GM19238 (cell line): ENCODE data around the gene TUNAR.

ENCODE experiments used
- DNase-seq: peaks from one replicate; pipeline ENCODE4 v3.0.0; 2011; ENCODE audit warnings: low spot score; ENCODE audit not compliant: insufficient read length

TUNAR gene

DNA sequence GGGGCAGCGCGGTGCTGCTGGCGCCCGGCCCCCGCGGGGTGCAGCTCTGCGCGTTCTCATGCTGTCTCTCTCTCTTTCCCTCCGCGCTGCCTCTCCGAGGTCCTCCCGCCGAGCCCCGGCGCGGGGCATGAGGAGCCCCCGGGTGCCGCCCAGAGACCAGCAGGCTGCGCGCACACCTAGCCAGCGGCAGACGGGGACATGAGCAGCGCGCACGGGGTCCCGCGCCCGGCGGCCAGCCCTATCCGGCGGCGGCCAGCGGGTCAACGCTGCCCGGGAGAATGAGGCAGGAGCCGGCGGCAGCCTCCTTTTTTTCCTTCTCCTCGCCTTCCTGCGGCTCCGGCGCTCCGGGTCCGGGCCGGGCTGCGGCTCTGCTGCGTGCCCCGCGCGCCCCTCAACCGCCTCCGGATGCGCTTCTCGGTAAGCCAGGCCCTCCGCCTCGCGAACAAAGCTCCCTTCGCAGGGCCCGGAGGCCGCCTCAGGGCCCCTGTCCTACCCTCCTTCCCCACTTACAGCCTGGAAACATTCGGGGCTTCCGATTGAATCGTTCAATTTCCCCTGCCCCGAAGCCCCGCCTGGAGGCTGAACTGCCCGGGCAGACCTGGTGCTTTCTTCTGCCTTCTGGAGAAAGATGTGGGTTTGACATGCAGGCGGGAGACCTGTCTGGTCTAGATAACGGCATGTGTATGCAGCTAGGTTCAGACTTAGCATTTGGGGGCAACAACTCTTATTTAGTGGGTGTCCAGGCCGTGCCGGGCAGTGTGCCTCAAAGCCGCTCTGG, at the start of gene TUNAR:
TSS of gene TUNAR (plus strand) at position 72 of the 778 bp plus-strand sequence.
- no peak for DNase-seq

DNA sequence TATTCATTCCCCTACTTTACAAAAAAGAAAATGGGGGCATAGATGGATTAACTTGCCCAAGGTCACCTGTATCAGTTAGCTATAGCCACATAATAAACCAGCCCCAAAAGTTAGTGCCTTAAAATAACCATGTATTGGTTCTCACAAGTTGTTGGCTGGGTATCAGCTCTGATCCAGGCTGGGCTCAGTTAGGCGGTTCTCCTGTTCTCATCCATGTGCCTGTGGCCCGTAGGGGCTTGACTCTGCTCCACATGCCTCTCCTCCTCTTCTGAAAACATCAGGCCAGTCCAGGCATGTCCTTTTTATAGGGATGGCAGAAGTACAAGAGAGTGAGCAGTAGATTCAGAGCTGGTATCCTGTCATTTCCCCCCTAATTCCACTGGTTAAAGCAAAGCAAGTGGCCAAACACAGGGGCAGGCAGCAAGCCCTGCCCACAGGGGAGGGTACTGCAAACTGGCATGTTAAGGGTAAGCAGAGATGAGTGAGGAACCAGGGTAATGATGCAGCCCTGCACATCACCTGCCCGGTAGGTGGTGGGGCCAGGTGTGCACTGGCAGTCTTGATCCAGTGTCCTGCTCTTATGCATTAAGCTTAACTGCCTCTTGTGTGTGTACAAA, 47.9 kb upstream of the TUNAR start:
- no peak for DNase-seq

DNA sequence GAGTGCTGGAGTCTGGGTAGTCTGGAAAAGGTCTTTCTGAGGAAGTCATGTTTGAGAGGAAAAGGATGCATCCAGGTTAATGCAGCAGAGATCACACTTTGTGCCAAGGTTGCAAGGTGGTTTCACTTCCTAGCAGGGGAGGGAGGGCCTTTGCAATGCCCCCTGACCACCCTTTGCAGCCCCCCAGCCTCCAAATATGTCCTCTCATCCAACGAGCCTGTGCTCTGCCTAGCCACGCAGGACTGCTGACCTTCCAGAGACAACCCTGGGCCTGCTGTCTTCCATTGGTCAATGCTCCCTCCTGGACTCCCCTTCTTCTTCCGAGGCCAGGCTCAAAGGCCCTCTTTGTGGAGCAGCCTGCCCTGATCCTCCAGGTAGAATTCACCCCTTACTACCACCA, 47.3 kb upstream of the TUNAR start:
- no peak for DNase-seq

DNA sequence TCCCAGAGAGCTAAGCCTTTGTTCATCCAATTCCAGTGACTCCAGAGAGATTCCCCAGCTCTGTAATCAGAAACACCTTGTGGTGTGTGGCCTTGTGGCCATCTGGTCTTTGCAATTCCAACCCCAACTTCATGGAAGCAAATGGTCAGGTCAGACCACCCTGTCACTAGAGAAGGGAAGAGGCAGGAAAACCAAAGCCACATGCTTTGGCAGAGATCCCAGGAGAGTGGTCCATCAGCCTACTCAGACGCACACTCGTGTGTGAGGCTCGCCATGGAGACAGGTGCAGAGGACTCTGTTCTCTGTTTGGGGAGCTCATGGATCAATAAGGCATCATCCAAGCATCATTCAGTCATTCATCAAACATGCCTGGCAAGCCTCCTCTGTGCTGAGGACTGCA, 46.2 kb upstream of the TUNAR start:
- no peak for DNase-seq

DNA sequence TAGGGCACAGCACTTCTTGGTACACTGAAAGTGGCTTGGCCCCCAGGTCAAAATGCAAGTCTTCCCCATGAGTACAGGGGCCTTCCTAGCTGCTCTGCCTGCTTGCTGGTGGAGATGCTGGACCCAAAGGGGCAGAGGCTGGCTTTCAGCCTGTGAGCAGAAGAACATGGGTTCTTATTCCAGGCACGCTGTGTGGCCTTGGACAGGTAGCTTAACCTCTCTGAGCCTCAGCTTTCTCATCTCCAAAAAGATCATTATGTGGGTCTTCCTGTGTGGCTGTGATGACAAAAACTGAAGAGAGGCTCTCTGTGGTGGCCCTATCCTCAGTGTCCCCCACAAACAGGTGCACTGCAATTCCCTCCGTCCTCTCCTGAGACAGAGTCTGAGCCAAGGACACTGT, 45.6 kb upstream of the TUNAR start:
- DNase-seq = no peak

DNA sequence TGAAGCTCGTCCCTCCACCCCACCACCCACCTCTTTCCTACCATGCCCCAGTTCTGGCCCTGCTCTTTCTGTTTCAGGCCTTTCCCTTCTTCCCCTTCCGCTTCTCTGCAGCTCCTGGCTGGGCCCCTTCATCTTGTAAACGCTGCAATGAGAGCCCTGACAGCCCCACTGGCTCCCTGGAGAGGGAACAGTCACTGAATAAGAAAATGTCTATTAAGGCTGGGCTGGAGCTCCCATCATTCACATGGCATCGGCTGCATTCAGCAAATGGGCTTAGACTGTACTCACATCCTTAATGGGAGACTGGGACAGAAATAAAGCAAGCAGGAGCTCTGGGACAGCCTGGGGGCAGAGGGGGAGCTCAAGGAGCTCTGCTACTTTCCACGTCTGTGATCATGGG, 45.2 kb upstream of the TUNAR start:
- DNase-seq = no peak

DNA sequence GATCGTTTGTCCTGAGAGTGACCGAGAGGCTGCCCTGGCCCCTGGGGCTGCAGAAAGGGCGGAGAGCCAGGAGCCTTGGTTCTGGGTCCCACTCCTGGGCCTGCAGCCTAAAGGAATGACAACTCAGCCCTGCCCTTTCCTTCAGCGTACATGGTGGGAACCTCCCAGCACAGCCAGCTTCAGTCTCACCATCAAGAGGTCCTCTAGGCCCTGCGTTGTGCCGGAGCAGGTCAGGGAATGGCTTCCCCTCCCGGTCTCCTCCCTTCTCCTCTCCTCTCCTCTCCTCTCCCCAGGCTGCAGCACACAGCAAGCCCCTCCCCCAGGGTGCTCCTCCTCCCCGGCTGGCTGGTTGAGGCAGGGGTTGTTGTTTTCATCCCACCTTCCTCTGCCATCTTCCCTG, 44.6 kb upstream of the TUNAR start:
- DNase-seq = no peak

DNA sequence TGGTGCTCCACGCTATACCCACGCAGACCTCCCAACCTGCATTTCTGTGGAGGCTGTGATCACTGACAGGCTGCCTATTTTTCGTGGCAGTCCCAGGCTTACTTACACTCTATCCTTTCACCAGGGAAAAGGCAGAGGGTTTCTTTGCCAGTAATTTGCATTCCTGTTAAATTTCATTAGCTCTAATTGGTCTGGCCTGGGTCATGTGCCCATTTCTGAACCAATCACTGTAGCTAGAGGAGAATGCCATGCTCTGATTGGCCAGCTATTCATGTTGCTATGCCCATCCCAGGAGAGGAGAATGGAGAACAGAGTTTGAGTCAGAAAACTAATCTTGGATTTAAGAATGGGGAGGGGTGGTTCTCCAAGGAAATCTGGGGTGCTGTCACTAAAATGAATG, 43.2 kb upstream of the TUNAR start:
- DNase-seq = no peak

DNA sequence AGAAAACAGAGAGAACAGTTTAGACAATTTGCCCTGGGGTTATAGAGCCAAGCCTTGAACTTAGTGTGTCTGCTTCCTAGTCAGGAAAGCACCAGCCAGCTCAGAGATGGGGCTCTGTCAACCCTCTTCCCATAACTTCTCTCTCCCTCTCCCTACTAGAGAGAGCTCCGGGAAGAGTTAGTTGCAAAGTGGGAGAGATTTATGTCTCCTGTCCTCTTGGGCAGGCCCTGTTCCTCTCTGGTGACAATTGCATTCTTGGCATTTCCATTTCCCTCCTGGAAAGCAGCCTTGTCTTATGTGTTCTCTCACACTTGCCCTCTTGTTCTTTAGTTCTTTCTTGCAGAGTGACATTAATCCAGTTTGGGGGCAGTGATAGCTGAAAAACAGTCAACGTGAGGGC, 42.1 kb upstream of the TUNAR start:
- DNase-seq = no peak

DNA sequence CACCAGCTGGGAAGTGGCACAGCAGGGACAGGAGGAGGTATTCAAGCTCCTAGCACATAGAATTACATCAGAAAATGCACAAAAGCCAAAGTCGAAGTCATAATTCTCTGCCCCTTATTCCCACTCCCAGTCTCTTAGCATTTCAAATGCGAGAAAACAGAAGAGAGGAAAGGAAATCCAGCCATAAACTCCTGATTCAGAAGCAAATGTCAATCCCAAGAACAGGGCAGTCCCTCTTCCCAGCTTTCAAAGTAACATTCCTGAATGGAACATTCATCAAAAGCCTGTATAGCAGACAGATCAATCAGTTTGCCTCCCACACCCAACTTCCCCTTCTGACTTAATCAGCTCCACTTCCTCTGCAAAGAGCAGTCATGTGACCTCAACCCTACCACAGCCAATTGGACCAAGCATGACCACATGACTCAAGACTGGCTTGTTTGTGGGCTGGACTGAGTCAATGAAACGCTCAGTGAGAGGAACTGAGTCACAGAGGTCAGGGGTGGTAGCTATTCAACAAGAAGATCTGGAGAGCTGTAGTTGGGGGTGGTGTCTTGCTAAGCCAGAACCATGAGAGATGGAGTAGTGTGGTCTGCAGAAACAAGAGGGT, 41.4 kb upstream of the TUNAR start:
- no peak for DNase-seq

DNA sequence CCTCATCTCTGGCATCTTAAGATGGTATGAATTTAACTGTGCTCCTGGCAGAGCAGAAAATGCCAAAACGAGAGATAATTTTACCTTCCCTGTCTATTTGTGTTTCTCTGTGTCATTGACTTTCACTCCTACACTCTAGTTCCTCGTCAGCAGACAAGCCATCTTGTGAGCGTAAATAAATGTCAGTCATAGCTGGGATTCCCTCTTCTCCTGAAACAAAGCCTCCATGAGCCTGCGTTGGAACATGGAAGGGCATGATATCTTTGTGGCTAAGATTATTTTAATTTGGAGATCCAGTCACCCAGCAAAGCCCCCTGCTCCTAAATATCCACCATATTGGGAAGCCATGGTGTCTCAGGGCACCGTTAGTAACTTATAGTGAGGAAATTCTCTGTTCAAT, 37.8 kb upstream of the TUNAR start:
- no peak for DNase-seq

DNA sequence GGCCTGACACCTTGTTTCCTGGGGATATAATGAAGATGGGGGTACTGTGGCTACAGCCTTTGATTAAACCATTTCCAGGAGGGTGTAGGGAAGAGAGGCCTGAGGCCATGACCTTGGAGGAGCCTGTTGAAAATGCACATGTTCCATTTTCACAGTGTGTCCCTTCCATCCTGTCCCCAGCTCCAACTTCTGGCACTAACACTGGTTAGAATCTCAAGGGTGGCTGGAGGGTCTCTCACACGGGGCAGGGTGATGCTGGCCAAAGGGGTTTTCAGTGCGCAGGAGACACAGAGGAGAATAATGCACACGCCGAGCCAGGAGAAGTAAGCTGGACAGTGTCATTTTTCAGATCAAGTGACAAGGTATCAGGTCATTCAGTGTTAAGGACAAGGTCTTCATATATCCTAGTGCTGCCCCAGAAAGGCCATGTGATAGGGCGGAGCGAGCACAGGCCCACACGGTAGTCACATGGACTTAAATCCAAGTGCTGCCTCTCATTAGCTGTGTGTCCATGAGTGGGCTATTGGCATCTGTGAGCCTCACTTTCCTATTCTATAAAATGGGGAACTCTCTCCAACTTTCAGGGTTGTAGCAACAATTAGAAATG, 36.4 kb upstream of the TUNAR start:
- DNase-seq = no peak

DNA sequence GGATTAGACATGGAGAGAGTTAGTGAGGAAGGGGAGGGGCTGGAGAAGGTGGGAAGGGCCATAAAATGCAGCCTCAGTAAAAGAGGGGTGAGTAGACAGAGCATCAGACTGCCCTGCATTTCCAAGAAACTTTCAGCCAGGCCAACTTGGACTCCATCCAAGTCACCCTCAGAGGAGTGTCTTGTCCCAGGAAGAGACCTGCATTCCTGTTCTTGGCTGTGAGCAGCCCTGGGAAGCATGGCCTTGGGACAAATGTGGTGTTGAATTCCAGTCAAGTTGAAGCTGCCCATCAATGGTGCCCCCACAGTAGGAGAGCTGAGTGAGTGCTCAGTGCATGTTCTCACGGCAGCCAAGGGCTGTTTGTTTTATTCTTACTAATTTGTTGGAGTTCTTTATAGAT, 35.0 kb upstream of the TUNAR start:
- DNase-seq = no peak

DNA sequence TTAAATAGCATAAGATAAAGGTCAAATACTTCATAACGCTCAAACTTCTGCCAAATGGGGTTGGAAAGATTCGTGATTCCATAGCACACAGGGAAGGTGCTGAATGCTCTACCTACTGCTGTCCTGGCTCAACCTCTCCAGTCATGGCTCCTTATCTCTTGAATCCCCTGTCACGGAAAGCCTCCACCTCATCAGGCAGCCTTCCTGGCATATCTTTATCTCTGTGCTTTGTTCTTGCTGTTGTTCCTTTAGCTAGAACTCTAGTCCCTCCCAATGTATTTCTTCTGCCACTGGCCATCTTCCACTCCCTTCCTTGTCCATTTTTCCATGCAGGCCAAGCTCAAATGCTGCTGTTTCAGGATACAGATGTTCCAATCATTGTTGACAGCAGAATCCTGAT, 26.9 kb upstream of the TUNAR start:
- DNase-seq = no peak

DNA sequence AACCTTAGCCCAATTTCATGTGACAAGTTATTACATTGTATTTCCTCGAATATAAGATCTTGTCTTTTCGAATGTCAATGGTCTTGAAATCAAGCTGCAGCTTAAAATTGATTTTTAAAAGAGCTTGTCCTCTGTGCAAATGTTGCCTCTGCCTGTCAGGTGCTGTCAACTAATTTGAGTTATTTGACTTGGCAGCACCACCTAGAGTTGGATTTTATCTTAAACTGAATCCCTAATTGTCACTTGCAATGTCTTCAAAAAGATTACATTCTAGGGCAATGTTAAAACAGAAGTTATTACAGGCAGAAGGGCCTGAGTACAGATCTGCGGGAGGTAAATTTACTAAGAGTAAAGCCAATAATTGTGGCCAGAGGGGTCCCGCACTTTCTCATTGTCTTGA, 26.2 kb upstream of the TUNAR start:
- no peak for DNase-seq

DNA sequence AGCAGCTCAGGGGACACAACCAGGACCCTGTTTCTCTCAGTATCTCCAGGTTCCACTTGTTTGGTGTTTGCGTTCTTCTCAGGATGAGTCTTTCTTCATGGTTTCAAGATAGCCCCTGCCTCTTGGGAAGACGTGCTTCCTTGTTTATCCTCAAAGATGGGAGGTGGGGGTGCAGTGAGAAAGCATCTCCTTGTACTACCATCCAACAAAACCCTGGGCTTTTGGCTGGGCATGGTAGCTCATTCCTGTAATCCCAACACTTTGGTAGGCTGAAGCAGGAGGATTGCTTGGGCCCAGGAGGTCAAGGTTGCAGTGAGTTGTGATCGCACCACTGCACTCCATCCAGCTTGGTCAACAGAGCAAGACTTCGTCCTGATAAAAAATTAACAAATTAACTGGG, 21.0 kb upstream of the TUNAR start:
- no peak for DNase-seq

DNA sequence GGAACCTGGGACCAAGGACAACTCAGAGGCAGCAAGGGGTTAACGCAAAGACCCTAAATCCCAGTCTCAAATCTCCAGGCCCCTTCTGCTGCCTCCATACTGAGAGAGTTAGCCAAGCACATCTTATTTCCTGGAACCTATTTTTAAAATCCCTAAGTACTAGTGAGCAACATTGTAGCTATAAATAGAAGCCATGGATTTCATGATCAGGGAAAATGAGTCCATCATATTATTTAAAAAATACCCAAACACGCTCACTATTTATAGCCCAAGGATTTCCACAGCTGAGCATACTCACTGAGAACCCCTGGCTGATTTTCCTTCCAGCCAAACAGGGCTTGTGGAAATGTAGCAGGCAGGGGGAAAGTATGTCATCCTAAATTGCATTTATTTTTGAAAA, 19.4 kb upstream of the TUNAR start:
- DNase-seq = no peak

DNA sequence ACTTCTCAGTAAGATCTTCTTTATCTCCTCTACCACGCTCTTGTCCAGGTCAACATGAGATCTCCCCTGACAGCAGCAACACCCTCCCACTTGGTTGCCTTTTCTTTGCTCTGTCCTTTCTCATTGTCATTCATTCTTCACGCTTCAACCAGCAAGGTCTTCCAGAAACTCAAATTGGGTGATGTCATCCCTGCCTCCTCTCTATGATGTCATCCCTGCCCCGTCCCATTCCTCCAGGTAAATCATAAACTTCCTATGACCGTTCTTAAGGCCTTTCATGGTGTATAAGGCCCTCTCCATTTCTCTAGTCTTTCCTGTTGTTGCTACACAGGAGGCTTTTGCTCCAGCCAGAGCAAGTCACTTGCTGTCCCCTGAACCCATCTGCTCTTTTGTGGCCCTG, 17.7 kb upstream of the TUNAR start:
- DNase-seq = no peak

DNA sequence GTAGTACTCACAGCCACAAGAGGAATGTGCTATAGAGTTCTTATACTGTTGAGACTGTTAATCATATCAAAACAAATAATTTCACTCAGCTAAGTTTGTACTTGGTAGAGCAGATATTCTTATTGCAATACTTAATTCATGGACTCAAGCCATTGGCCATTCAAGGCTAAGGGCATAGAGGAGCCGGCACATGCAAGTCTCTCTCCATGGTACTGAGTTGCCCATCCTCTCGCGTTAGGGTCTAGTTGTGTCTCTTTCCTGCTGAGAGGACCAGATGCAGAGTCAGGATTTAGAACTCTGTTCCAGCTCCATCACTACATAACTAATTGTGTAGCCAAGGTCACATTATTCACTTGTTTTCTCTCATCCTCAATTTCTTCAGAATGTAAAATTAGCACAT, 14.4 kb upstream of the TUNAR start:
- DNase-seq = no peak

DNA sequence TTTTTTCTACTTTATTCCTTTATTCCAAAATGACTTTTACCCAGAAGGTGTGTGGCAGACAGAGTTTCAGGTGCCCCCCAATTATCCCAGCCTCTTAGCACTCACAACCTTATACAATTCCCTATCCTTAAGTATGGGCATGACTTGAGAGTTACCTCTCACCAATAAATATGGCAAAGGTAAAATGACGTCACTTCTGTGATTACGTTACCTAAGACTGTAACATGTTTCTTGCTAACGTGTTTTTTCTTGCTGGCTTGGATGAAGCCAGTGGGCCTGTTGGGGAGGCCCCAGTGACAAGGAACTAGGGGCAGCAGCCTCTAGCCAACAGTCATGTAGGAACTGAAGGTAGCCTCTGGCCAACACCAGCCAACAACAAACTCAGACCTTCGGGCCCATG, 13.3 kb upstream of the TUNAR start:
- DNase-seq = no peak

DNA sequence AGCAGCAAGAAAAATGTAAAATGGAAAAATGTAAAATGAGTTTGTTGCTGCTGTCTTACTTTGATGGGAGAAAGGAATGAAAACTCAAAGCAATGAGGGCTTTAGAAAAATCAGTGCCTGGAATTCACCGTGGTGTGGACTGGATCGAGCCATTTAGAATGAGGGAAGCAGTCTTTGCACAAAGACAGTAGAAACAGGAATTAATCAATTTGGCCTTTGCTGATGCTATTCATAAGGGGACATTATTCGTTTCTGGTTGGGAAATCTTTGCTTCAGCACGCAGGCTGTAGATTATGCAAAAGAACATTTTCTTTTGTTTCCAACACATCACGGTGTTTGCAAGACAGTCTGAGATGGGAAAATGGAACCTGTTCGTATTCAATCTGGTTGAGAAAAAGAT, 6.9 kb upstream of the TUNAR start:
- no peak for DNase-seq

DNA sequence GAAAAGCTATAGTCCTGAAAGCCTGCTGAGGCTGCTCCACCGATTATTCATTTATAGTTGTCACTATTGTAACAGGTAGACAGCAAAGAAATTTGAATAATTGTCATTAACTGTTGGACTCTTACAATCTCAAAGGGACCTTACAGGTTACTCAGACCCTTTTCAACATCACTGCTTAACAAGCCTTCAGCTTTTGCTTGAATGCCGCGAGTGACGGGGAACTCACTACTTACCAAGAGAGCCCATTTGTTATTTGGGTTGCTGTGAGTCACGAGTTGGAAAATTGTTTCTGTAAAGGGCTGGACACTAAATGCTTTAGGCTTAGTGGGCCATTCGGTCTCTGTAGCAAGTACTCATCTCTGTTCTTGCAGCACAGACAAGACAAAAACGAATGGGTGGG, 5.9 kb upstream of the TUNAR start:
- DNase-seq = no peak

DNA sequence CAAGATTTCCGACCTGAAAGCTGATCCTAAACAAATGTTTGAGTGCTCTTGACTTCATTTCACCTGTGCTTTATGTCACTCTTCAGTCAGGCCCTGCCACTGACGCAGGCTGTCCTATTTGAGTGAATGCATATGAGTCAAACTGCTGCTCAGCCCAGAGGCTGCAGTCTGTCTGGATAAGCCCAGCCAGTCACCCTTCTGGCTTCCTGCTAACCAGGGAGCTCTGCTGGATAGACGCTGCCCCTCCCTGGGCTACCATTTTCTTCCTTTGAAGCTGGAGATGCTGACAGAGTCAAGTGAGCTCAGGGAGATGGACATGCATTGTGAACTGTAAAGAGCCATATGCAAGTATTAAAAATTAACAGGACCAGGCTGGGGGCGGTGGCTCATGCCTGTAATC, 5.1 kb upstream of the TUNAR start:
- no peak for DNase-seq
